GM21360 (cell line): ENCODE results near the gene NSUN6.

Experiments used
- ATAC-seq: cut with Tn5 transposase; IDR thresholded peaks from one replicate; pipeline ENCODE4 v1.9.1; 2021; ENCODE audit warnings: mild to moderate bottlenecking, moderate library complexity; ENCODE audit not compliant: unreplicated experiment

Gene NSUN6

DNA sequence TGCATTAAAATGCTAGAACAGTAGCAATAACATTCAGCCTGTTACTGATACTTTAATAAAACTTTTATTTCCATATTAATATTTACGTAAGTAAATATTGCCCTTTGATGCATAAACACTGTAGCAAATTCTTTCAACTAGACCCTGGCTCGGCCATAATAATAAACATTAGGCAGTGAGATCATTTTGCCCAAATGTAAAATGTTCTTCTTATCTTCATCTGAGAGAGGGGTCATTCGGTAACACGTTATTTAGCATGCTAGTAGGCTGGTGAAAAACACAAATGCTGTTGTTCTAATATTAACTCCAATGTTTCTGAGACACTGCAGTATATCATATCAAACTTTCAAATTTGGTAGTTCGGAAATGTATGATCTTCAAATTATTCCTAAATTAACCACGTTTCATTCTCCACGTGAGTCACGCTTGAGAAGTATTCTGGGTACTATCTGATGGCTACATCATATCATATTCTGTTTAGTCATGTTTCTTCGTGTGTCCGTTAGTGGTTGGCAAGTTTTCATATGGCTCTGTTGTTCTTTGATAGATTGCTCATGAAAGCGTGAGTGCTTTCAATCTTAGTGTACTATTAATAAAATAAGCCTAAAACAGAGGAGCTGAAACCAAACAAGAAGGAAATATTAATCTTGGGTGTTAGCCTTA is 145.8 kb downstream of the NSUN6 start:
- no peak for ATAC-seq

DNA sequence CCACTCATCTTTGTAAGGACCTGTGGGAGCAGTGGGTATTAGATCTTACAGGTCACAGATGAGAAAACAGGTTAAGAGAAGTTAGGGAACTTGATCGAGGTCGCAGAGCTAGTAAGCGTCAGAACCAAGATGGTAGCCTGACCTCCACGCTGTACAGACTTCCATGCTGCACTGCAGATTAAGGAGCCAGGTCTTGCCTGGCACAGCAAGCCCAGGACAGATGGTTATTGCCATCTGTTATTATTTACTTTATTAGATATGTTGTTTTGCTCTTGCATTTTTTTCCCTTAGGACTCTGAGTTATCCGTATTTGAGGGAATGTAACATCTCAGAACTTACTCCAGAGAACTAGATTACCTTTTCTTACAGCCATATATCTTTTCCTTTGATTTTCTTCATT is 147.2 kb downstream of the NSUN6 start:
- no peak for ATAC-seq

DNA sequence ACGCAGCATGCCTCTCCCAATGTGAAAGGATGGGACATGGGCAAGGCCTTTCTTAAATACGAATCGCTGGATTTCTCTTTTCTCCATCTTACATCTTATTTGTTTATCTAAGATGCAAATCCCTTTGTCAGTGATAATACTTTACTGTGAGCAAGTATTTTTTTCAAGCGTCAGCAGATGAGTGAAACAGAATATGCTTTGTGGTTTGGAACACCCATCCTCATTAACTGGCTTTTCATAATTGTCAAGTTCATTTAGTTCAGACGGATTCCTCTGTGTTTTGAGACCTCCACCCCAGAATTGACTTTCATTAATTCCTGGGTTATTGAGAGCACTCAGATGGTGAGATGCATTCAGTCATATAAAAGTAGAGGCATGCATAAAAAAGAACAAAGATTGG is 149.8 kb downstream of the NSUN6 start:
- ATAC-seq = no peak

DNA sequence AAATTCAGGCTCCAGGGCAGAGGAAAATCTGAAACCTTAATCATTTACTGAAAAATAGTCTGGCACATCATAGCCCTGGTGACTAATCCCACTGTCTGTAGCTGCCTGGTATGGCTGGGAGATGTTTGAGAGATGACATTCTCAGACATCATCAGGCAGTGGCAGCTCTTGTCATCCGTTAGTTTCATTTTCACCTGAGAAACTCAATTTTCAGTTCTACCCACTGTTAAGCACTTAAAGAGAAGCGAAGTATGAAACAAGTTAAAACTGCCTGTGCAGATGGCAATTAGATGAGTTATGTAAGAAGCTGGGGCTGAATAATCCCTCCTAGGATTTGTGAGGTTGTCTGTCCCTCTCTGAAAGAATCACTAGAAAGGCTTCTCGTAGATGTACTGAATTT is 150.2 kb downstream of the NSUN6 start:
- ATAC-seq = peak; percentile 97

DNA sequence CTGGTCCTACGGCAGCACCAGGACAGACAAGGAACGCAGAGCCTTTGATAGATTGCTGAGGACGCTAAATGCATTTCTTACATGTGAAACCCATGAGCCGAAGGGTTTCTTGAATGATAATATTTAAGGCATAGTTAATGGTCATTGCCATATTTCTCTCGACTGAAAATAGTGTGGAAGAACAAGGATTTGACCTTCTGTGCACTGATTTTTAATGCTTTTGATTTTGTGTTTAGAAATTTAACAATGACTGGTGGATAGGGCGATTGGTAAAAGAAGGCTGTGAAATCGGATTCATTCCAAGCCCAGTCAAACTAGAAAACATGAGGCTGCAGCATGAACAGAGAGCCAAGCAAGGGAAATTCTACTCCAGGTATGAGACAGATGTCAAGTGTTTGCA is 150.8 kb downstream of the NSUN6 start:
- ATAC-seq = no peak

DNA sequence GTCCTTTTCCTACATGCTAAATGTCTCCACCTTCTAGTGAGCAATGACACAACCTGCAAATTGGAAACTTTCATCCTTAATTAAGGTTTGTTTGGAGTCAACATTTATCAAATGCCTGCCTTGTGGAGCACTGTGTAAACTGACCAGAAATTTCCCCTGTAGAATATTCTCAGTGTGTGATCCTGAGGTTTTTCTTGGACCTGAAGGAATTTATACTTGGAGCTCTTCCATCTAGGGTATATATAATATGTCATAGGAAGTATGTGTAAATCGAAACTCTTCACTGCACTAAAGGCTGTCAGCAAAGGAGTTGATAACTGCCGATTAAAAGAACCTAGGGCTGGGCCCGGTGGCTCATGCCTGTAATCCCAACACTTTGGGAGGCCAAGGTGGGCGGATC is 152.4 kb downstream of the NSUN6 start:
- no peak for ATAC-seq

DNA sequence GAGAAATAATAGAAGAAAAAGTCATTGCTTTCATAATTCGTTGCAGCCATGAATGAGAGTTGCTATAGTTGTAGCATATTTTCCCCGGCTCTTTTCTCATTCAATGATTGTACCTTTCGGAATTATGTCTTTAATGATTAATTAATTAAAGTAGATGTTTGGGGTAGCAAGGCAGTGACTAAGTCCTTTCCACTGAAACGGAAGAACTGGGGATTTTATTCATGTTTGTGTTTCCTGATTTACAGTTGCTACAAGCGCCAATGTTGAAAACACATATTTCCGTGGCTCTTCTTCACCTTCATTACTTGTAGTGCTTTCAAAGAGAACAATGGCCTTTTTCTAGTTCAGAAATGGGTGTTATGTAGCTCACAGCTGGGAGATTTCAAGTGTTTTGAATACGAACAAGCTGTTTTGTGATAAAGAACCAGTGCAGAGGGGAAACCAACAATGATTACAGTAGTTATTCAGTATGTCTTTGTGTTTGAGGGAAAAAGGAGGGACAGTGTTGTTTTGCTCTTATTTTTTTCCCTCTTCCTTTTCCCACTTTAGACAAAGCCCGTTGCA is 153.5 kb downstream of the NSUN6 start:
- no peak for ATAC-seq
